ENCODE measurements around the gene AFG1L. TPM values are rescaled to one million over a fixed set of nuclear protein-coding genes. Genes with fewer than 3 reads are reported as not detected.

The AFG1L gene
- total RNA-seq, 1 experiment from 2014 or later: 4.9 TPM

GRCh38 chr6:108362455-108362854 lies 67.6 kb downstream of the AFG1L start:
- intact Hi-C loops (cut with micrococcal nuclease): loop anchor here (10.0 kb wide), 1 partner anchor 248 kb away; no protein-coding TSS in a partner anchor
- Histone ChIP-seq H3K27me3 (ENCODE audit: insufficient read depth, low read length) (no peaks in the 10 kb centered on the region), H3K9ac (ENCODE audit: low read length) (no peak overlapping the region), H3K4me2 (ENCODE audit: low read length) (no peak overlapping the region), H3K36me3 (ENCODE audit: control insufficient read depth in 1 of 2, insufficient read depth in 2 of 2, low read length in 2 of 2) (no peaks in the 10 kb centered on the region), H3K9me2 (ENCODE audit: insufficient read depth) (no peaks in the 10 kb centered on the region), H3K9me3 (ENCODE audit: control insufficient read depth in 1 of 2, insufficient read depth in 1 of 2, low read depth in 1 of 2, low read length in 2 of 2) (no peaks in the 10 kb centered on the region), H3K4me1 (ENCODE audit: control insufficient read depth in 1 of 2, insufficient read depth in 2 of 2, low read length in 2 of 2) (no peaks in the 10 kb centered on the region), H4K20me1 (ENCODE audit: insufficient read depth) (no peaks in the 10 kb centered on the region), H3K27ac (ENCODE audit: low read depth, low read length) (no peak overlapping the region), H2AFZ (ENCODE audit: low read depth, low read length, poor library complexity, severe bottlenecking) (no peak overlapping the region), H3K79me2 (ENCODE audit: insufficient read depth, low read length) (no peaks in the 10 kb centered on the region), H3K4me3 (replicated peaks in 1 of 2; ENCODE audit: low read depth in 1 of 2, low read length in 2 of 2) (no peak overlapping the region)
- ATAC-seq (no peak), DNase-seq (ENCODE audit: low read depth, low spot score) (no peak)
- TF ChIP-seq POLR2A (IDR thresholded peaks at IDR 0.05; ENCODE audit: borderline replicate concordance, extremely low read depth, insufficient read depth, insufficient read length) (no peak), ZFX (IDR thresholded peaks at IDR 0.05) (no peak), CBX3 (IDR thresholded peaks at IDR 0.05; ENCODE audit: low read depth) (no peak), MAX (IDR thresholded peaks at IDR 0.05) (no peak), CTCF (IDR thresholded peaks at IDR 0.05 in 2 of 3, conservative IDR thresholded peaks at IDR 0.05 in 1 of 3; ENCODE audit: borderline replicate concordance in 1 of 3, insufficient read depth in 1 of 3, low read depth in 2 of 3, low read length in 2 of 3) (no peak), RAD21 (IDR thresholded peaks at IDR 0.05; ENCODE audit: low read depth) (no peak)
- BruUV-seq (replicated peaks): no TSS peak
- ChIA-PET RAD21 (ENCODE audit: low non-redundant PET in 1 of 2, low total read pairs in 2 of 2, uncharacterized antibody in 2 of 2, unreplicated experiment in 2 of 2) (interaction anchor here in 1 of 2 experiments (0.5 kb wide), 1 partner anchor 474 kb away, joined by 3 read pairs; no protein-coding TSS in a partner anchor), CTCF (no interaction called here), POLR2A (no interaction called here)

GRCh38 chr6:108363113-108363512 lies 68.3 kb downstream of the AFG1L start:
- Histone ChIP-seq H2AFZ (ENCODE audit: low read depth, low read length, poor library complexity, severe bottlenecking) (no peak overlapping the region), H3K9me2 (ENCODE audit: insufficient read depth) (no peaks in the 10 kb centered on the region), H3K9me3 (ENCODE audit: control insufficient read depth in 1 of 2, insufficient read depth in 1 of 2, low read depth in 1 of 2, low read length in 2 of 2) (no peaks in the 10 kb centered on the region), H3K4me2 (ENCODE audit: low read length) (no peak overlapping the region), H3K27me3 (ENCODE audit: insufficient read depth, low read length) (no peaks in the 10 kb centered on the region), H3K27ac (ENCODE audit: low read depth, low read length) (no peak overlapping the region), H3K4me1 (ENCODE audit: control insufficient read depth in 1 of 2, insufficient read depth in 2 of 2, low read length in 2 of 2) (no peaks in the 10 kb centered on the region), H3K4me3 (replicated peaks in 1 of 2; ENCODE audit: low read depth in 1 of 2, low read length in 2 of 2) (no peak overlapping the region), H3K79me2 (ENCODE audit: insufficient read depth, low read length) (no peaks in the 10 kb centered on the region), H3K36me3 (ENCODE audit: control insufficient read depth in 1 of 2, insufficient read depth in 2 of 2, low read length in 2 of 2) (no peaks in the 10 kb centered on the region), H3K9ac (ENCODE audit: low read length) (no peak overlapping the region), H4K20me1 (ENCODE audit: insufficient read depth) (no peaks in the 10 kb centered on the region)
- ChIA-PET POLR2A (no interaction called here), CTCF (no interaction called here), RAD21 (ENCODE audit: low non-redundant PET in 1 of 2, low total read pairs in 2 of 2, uncharacterized antibody in 2 of 2, unreplicated experiment in 2 of 2) (no interaction called here)
- no TSS peak for BruUV-seq (replicated peaks)
- DNase-seq (ENCODE audit: low read depth, low spot score) (no peak), ATAC-seq (no peak)
- intact Hi-C loops (cut with micrococcal nuclease): loop anchor here (10.0 kb wide), 1 partner anchor 248 kb away; no protein-coding TSS in a partner anchor
- TF ChIP-seq SRF (IDR thresholded peaks at IDR 0.05; ENCODE audit: low read depth): no peak
- TF ChIP-seq MAX (IDR thresholded peaks at IDR 0.05): no peak
- no peak for TF ChIP-seq YY1 (IDR thresholded peaks at IDR 0.05; ENCODE audit: extremely low read depth, insufficient replicate concordance, low read depth, low read length)
- no peak for TF ChIP-seq FOSL1 (IDR thresholded peaks at IDR 0.05; ENCODE audit: low read depth)
- TF ChIP-seq RAD21 (IDR thresholded peaks at IDR 0.05; ENCODE audit: low read depth): no peak
- TF ChIP-seq CBX3 (IDR thresholded peaks at IDR 0.05; ENCODE audit: low read depth): no peak
- no peak for TF ChIP-seq EGR1 (IDR thresholded peaks at IDR 0.05; ENCODE audit: low read depth)
- no peak for TF ChIP-seq EZH2 (IDR thresholded peaks at IDR 0.05)
- no peak for TF ChIP-seq ZBTB33 (IDR thresholded peaks at IDR 0.05; ENCODE audit: extremely low read depth, insufficient replicate concordance, low read length)
- no peak for TF ChIP-seq ZNF274 (IDR thresholded peaks at IDR 0.05; ENCODE audit: low read depth, low read length)
- no peak for TF ChIP-seq CEBPB (IDR thresholded peaks at IDR 0.05; ENCODE audit: low read depth)
- no peak for TF ChIP-seq SP1 (IDR thresholded peaks at IDR 0.05; ENCODE audit: low read depth)
- TF ChIP-seq ZFX (IDR thresholded peaks at IDR 0.05): no peak
- TF ChIP-seq POLR2AphosphoS5 (IDR thresholded peaks at IDR 0.05; ENCODE audit: low read depth, low read length): no peak
- TF ChIP-seq SIN3A (IDR thresholded peaks at IDR 0.05; ENCODE audit: low read depth): no peak
- TF ChIP-seq ELF1 (IDR thresholded peaks at IDR 0.05; ENCODE audit: borderline replicate concordance, low read depth): no peak
- TF ChIP-seq POLR2A (IDR thresholded peaks at IDR 0.05; ENCODE audit: borderline replicate concordance, extremely low read depth, insufficient read depth, insufficient read length): no peak

Measured in HCT116 (cell line).